ENCODE measurements around the gene SPATA9.
A peak's percentile ranks its signal among the peaks of the same experiment; 100 is the strongest.
"Not testable (repeated sequence)": the region's sequence is repeated elsewhere in the genome, so short reads cannot be mapped to it uniquely, and the experiment has no call there.

The SPATA9 gene

DNA sequence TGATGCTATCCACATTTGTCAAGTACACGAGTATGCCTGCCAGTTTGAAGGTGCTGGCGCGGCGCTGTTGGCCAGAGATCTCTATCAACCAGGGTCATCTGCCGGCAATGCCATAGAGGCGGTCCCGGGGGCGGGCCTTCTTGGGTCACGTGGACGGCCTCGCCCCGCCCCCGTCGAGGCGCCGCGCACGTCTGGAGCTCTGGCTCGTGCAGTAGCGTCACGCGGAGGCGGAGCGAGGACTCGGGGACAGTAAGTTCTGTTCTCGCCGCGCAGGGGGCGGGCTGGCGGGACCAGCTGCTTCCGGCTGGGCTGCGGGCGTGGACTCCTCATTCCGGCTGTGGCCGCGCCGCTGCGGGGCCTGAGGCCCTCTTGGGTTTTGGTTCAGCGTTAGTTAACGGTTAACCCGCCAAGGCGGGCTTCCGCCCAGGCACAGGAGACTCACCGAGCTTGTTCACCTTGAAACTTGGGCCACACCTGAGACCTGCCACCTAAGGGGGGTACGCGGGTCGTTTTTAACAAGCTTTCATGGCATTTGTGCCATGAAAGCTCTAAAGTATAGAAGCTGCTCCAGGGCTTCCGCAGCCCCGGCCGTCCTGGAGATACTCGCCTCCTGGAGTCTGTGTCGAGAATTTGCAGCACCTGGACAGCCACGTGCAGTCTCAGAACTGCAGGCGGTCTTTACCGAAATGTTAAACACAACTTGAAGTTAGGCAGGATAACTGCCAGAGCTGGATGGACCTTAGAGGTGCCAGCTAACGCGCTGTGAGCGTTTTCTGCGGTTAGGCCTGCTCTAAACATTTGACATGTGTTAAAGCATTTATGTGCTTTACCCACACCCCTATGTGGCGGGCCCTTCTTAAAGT, 36.0 kb downstream of the SPATA9 start, which contains the start of gene RFESD:
RFESD (plus strand) TSS at position 209 of the 863 bp plus-strand sequence. CDS start 5,495 bp downstream, outside the sequence.
- peak; percentile 87 to 92 for DNase-seq (ENCODE audit: low read depth in 1 of 2, low spot score in 1 of 2)

DNA sequence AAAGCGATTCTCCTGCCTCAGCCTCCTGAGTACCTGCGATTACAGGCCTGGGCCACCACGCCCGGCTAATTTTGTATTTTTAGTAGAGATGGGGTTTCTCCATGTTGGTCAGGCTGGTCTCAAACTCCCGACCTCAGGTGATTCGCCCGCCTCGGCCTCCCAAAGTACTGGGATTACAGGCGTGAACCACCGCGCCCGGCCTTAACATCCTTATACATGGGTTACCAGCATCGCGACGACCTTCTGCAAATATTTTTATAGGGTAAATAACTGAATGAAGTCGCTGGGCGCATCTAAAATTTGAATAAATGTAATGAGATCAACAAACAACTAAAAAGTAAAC, 36.6 kb downstream of the SPATA9 start:
- DNase-seq (ENCODE audit: low read depth in 1 of 2, low spot score in 1 of 2), result not testable (repeated sequence)

DNA sequence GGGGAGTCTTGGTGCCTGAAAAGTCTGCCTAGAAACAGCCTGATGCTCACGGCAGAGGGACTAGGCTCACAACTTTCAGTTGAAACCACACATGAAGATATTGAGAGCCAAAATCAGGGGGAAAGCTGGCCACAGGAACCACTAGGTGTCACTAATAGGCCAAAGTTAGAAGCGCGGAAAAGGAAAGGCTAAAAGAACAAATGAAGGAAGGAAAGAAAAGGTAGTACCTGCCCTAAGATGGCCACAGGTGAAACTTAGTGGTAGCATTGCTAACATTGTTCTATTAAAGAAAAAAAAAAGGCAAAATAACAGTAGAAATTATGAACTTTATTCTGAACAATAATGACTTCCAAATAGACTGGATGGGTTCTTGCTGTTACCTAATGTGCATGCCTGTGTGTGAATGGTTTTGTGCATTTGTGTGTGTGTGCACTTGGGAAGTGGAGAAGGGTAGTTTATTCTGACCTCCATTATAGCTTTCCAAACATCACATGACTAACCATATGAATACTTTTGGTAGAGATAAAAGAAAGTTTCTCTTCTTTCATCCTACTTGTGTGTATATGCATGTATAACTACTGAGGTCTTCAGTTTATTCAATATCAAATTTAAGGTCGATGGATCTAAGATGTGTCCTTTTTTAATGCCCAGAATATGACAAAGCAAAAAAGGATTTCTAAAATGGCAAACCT, 38.3 kb downstream of the SPATA9 start:
- DNase-seq (ENCODE audit: low read depth in 1 of 2, low spot score in 1 of 2), result peak in 1 of 2 donors; percentile 48

DNA sequence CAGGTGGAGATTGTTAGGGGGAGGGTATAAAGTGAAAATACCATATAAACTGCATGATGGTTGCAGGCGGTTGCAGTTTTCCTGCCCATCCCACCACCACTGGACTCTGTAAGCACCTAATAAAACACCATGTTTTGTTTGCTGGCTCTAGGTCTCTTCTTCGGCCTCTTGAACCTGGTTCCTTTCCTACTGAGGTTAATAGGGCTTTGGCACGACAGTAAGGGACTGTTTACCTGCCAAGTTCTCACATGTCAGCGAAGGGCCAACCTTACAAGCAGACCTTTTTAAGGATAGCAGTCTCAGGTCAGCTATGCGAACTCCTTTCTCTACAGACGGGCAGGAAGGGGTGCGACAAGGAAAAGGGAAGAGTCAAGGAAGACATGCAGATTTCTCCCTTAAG, 39.6 kb downstream of the SPATA9 start:
- DNase-seq (ENCODE audit: low read depth in 1 of 2, low spot score in 1 of 2), result no peak

DNA sequence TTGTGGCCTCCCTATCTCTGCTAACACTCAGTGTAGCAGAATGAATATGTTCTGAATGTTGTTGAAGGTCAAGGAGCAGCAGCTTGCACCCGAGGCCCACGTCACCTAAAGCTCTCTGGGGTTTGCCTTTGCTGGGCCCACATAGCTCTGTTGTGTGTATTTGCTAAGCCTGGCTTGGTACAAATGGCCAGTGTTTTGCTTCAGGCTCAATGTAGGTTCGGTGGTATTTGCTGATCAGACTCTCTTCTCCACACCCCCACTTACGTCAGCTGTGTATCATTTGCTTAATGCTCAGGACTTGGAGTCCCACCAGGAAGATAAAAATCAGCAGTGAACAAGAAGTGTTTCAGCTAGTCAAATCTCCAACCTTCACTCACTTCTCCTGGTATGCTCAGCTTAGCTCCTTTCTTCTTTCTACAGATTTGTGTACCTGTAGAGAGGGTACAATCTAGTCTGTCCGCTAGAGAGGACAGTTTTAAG, 41.0 kb downstream of the SPATA9 start:
- DNase-seq (ENCODE audit: low read depth in 1 of 2, low spot score in 1 of 2), result no peak

DNA sequence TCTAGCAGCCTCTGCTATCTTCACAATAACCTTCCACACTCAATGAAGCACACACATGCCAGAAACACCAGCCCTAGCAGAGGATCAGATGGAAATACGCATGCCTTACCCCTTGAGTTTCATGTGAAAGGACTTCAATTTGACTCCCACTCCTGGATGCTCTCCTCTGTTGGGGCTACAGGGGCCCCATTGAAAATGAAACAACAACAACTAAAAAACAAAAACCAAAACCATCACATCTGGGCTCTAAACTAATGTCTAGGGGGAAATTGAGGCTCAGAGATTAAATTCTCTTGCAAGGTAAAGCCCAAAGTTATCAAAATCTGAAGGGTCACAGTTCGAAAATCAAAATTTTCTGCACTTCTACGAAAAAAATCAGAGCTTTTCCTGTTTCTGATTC, 44.2 kb downstream of the SPATA9 start:
- DNase-seq (ENCODE audit: low read depth in 1 of 2, low spot score in 1 of 2), result no peak

DNA sequence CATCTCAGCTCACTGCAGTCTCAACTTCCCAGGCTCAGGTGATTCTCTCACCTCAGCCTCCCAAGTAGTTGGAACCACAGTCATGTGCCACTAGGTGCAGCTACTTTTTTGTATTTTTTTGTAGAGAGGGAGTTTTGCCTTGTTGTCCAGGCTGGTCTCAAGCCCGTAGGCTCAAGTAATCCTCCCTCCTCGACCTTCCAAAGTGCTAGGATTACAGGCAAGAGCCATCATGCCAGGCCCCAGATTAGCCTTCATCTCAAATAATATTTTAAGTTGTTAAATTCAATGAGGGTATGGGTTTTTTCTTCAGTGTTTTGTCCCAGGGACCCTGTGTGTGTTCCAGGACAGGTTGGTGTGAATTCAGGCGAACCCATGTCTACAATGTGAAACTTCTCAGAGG, 48.7 kb downstream of the SPATA9 start:
- DNase-seq (ENCODE audit: low read depth in 1 of 2, low spot score in 1 of 2), result no peak

DNA sequence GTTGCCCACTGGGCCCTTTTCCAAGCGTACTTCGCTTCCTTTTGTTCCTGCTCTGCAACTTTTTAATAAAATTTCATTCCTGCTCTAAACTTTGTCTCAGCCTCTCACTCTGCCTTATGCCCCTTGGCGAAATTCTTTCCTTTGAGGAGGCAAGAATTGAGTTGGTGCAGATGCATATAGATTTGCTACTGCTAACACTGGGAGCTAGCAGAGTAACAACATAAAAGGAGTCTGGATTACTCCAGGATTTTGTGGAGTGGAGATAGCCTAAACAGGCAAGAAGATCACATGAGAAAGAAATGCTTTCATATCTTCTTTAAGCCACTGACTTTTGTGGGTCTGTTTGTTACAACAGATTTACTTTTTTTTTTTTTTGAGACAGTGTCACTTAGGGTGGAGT, 49.1 kb downstream of the SPATA9 start:
- no peak for DNase-seq (ENCODE audit: low read depth in 1 of 2, low spot score in 1 of 2)

DNA sequence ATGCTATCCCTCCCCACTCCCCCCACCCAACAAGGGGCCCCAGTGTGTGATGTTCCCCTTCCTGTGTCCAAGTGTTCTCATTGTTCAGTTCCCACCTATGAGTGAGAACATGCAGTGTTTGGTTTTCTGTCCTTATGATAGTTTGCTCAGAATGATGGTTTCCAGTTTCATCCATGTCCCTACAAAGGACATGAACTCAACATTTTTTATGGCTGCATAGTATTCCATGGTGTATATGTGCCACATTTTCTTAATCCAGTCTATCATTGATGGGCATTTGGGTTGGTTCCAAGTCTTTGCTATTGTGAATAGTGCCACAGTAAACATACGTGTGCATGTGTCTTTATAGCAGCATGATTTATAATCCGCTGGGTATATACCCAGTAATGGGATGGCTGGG, 49.8 kb downstream of the SPATA9 start:
- DNase-seq (ENCODE audit: low read depth in 1 of 2, low spot score in 1 of 2), result not testable (repeated sequence)

DNA sequence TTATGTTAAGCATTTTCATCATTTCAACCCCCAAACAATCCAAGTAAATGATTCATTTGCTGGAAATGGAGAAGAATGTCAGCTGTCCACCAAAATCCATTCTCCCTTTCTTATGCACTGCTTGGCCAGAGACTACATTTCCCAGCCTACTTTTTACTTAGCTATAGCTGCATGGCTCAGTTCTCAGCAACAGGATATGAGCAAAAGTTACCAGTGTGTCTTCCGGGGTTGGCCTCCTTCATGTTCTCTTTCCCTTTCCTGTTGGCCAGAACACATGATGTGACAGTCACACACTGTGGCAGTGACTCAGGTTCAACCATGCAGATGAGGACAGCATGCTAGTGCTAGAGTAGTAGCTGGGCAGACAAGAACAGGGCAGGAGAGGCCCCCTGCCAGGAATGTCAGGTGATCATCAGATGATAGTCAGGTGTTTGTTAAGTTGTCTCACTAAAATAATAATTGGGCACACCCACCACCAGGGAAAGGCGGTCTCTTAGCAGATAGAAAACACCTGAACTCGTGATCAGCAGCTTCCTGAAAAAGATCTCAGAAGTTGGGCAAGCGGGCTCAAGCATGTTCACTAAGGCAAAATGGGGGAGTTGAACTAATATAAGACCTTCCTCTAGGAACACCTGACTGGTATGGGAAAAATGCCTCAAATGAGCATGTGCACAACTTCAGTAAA, 50.7 kb downstream of the SPATA9 start:
- peak; percentile 50 to 78 for DNase-seq (ENCODE audit: low read depth in 1 of 2, low spot score in 1 of 2)

DNA sequence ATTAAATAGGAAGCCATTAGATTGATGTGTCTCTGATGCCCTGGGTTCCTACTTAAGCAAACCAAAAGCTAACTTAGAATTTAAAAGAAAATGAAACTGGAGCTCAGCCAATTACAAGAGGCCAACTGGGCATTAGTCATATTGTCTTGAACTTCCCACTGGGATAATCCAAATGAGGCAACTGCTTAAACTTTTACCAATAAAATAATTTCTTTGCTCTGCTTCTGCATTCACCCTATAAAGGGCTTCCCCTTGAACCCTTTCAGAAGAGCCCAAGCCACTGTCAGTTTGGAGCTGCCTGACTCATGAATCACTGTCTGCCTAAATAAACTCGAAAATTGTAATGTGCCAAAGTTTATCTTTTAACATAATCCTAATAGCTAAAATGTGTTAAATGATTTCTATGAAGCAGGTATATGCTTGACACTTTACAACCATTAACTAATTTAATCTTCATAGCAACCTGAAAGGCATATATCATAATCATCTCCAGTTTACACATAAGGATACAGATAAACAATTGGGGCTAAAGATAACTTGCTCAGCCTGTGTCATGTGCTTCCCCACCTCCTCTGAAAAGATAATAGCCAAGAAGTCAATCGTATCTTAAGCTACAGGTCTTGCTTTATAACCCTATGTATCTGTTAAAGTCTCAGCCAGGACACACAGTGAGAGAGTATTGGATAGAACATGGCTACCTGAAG, 51.4 kb downstream of the SPATA9 start:
- no peak for DNase-seq (ENCODE audit: low read depth in 1 of 2, low spot score in 1 of 2)

DNA sequence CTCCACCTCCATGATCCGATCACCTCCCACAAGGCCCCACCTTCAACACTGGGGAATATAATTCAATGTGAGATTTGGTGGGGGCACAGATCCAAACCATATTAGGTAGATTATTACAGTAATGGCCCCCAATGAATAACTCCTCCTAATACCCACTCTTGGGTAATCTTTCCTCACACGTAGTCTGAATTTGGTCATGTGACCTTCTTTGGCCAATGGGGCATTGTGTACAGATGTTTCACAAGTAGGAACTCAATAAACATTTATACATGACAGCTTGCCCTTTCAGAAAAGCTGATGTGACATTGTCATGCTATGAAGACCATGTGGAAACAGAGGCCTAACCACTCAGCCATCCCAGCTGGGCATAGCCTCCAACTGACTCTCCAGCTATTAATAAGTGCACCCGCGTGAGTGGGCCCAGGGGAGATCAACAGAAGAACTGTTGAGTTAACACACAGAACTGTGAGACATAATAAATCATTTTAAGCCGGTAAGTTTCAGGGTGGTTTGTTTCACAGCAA, 52.3 kb downstream of the SPATA9 start:
- no peak for DNase-seq (ENCODE audit: low read depth in 1 of 2, low spot score in 1 of 2)

DNA sequence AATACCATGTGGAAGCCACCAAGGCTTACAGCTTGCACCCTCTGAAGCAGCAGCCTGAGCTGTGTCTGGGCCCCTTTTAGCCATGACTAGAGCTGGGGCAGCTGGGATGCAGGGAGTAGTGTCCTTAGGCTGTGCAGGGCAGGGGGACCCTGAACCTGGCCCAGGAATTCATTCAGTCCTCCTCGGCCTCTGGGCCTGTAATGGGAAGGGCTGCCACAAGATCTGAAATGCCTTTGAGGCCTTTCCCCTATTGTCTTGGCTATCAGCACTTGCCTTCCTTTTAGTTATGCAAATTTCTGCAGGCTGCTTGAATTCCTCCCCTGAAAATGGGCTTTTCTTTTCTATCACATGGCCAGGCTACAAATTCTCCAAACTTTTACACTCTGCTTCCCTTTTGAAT, 53.9 kb downstream of the SPATA9 start:
- no peak for DNase-seq (ENCODE audit: low read depth in 1 of 2, low spot score in 1 of 2)

DNA sequence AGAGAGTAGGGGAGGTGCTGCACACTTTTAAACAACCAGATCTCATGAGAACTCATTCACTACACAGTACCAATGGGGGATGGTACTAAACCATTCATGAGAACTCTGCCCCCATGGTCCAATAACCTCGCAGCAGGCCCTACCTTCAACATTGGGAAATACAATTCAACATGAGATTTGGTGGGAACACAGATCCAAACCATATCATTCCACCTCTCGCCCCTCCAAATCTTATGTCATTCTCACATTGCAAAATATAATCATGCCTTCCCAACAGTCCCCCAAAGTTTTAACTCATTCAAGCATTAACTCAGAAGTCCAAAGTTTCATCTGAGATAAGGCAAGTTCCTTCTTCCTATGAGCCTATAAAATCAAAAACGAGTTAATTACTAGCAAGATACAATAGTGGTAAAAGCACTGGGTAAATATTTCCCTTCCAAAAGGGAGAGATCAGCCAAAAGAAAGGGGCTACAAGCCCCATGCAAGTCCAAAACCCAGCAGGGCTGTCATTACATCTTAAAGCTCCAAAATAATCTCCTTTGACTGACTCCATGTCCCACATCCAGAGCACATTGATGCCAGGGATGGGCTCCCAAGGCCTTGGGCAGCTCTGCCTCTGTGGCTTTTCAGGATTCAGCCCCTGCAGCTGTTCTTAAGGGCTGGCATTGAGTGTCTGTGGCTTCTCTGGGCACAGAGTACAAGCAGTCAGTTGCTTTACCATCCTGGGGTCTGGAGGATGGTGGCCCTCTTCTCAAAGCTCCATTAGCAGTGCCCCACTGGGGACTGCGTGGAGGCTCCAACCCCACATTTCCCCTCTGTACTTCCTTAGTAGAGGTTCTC, 54.6 kb downstream of the SPATA9 start:
- DNase-seq (ENCODE audit: low read depth in 1 of 2, low spot score in 1 of 2), result no peak

DNA sequence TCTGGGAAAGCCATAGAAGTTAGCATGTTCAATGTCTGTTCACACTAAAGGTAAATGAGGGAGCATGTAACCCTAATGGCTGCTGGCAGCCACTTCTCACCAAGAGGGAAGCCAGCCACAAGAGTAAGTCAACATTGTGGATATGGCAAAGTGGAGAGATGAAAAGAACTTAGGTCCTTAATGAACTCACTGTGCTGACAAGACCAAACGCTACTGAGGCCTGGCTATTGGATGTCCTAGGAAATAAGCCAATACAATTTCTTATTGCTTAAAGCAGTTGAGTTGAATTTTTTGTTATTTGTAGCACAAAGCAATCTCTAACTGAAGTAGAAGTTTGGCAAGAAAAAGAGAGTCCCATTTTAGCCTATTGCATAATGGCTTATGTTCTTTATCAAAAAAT, 56.1 kb downstream of the SPATA9 start:
- no peak for DNase-seq (ENCODE audit: low read depth in 1 of 2, low spot score in 1 of 2)

DNA sequence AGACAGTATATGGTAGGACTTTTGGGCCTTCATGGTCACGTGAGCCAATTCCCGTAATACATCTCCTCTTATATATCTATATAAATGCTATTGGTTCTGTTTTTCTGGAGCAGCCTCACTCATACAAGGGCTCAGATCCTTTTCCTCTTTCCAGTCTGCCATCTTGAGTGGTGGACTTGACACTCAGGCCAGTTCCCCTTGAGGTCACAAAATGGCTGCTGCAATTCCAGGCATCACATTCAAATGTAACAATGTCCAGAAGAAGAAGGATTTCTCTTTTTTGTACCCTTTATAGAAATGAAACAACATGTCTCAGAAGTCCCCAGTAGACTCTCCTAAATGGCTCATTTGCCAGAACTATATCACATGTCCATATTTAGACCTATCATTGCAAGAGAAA, 58.4 kb downstream of the SPATA9 start:
- DNase-seq (ENCODE audit: low read depth in 1 of 2, low spot score in 1 of 2), result no peak

DNA sequence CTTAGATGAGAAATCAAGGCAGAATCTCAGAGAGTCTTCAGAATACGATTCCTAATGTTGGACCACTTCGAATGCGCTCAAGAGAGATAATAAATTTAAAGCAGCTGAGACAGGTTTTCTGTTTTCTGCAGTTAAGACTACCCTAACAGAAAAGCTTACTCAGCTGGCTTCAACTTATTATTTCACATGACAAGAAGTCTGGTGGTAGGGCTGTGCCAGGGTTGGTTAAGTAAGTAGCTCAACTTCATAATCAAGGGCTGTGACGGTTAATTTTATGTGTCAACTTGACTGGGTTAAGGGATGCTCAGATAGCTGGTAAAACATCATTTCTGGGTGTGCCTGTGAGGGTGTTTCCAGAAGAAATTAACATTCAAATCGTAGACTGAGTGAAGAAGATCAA, 59.1 kb downstream of the SPATA9 start:
- no peak for DNase-seq (ENCODE audit: low read depth in 1 of 2, low spot score in 1 of 2)

DNA sequence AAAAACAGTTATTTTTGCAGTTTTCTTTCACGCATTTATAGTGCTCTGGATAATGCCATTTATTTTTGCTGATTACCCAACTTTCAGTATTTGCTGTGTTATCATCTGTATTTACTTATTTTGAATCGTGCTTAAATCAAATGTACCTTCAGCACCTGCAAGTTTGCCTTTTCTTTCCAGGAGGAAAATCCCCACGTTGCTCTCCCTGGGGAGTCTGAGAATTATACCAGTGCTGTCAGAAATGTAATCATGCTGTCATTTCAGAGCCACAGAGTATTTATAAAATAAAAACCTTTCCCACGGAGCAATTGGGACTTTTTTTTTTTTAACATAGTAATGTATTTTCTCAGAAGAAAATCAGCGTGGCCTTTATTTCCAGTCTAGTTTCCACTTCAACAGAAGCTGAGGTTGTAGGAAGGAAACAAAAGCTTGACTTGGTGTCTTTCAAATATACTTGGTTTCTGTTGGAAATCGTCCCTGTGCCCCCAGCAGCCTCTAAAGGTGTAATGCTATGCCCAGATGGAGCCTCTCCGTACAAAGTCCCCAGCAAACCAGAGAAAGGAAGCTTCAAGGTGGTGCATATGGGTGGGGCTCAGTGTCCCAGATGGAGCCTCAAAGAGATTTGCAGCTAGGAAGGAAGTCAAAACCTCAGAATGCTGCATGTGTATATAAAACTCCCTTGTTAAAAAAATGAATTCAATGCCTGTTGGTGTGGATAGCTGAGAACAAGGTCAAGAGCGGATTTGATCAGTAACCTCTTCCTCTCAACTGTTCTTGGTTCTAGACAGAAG, 60.8 kb downstream of the SPATA9 start:
- DNase-seq (ENCODE audit: low read depth in 1 of 2, low spot score in 1 of 2), result no peak

Data from activated CD4-positive, alpha-beta T cell treated with anti-CD3 and anti-CD28 coated beads, Interleukin-2, amount 50 U/mL, for 24 hours (primary cell).